HS-5 (cell line): Measurements from ENCODE around the gene UNC93A.
"Not testable (repeated sequence)": the region's sequence is repeated elsewhere in the genome, so short reads cannot be mapped to it uniquely, and the experiment has no call there.

Source experiments
- DNase-seq: peaks from one replicate; pipeline ENCODE4 v3.0.0-alpha.2; 2012; ENCODE audit warnings: low read depth

UNC93A gene

GRCh38 chr6:167341038-167341583, 50.0 kb downstream of the UNC93A start:
- no peak for DNase-seq

- no peak for DNase-seq
These were observed 50.8 kb downstream of the UNC93A start for GRCh38 chr6:167341665-167342655.

- DNase-seq = no peak
These were observed 51.9 kb downstream of the UNC93A start for GRCh38 chr6:167342879-167343610.

- no peak for DNase-seq
These were observed 54.2 kb downstream of the UNC93A start for GRCh38 chr6:167345348-167345747.

GRCh38 chr6:167345960-167346359, 54.8 kb downstream of the UNC93A start:
- no peak for DNase-seq

GRCh38 chr6:167347226-167347625, 56.1 kb downstream of the UNC93A start:
- no peak for DNase-seq

GRCh38 chr6:167349631-167350274, 58.6 kb downstream of the UNC93A start:
- DNase-seq = no peak

- DNase-seq = no peak
These were observed 59.2 kb downstream of the UNC93A start for GRCh38 chr6:167350275-167350696.

- DNase-seq = no peak
These were observed 59.9 kb downstream of the UNC93A start for GRCh38 chr6:167350731-167351655.

GRCh38 chr6:167351656-167352345, 60.7 kb downstream of the UNC93A start:
- DNase-seq = no peak

- DNase-seq = no peak
These were observed 65.8 kb downstream of the UNC93A start for GRCh38 chr6:167356874-167357273.

GRCh38 chr6:167358394-167358793, 67.3 kb downstream of the UNC93A start:
- DNase-seq = not testable (repeated sequence)

GRCh38 chr6:167361170-167361569, 70.1 kb downstream of the UNC93A start:
- DNase-seq = not testable (repeated sequence)
